OCI-LY1 (cell line): ENCODE results near the gene P2RY2.

Experiments
- EZH2 ChIP-seq: fragments of 200-600 bp; sonication (generic), shearing (Covaris generic); IDR thresholded peaks from 2 replicates; pipeline ENCODE4 v1.8.0; 2017; ENCODE audit warnings: borderline replicate concordance, mixed run types, mild to moderate bottlenecking, antibody characterized with exemption, low read length, moderate library complexity, mixed read lengths
- TF ChIP-seq, protein P1 (sequence below): fragments of 200-600 bp; sonication (generic), shearing (Covaris generic); IDR thresholded peaks from 2 replicates; pipeline ENCODE4 v1.5.1; 2017; ENCODE audit warnings: mild to moderate bottlenecking, antibody characterized with exemption, low read length, moderate library complexity, mixed read lengths

DNA sequence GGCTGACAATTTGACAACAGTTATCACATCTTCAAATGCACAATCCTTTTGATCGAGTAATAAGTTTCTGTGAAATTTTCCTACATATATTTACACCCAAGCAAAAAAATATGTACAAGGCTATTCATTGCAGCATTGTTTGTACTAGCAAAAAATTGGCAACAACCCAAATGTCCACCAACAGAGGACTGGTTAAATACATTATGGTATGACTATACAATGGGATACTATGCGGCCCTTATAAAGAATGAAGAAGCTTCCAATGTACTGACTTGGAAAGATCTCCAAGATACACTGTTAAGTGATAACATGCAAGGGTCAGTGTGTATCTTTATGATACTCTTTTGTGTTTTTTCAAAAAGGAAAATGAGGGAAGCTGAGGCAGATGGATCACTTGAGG, 8.2 kb upstream of the P2RY2 start:
- TF ChIP-seq, protein P1, sequence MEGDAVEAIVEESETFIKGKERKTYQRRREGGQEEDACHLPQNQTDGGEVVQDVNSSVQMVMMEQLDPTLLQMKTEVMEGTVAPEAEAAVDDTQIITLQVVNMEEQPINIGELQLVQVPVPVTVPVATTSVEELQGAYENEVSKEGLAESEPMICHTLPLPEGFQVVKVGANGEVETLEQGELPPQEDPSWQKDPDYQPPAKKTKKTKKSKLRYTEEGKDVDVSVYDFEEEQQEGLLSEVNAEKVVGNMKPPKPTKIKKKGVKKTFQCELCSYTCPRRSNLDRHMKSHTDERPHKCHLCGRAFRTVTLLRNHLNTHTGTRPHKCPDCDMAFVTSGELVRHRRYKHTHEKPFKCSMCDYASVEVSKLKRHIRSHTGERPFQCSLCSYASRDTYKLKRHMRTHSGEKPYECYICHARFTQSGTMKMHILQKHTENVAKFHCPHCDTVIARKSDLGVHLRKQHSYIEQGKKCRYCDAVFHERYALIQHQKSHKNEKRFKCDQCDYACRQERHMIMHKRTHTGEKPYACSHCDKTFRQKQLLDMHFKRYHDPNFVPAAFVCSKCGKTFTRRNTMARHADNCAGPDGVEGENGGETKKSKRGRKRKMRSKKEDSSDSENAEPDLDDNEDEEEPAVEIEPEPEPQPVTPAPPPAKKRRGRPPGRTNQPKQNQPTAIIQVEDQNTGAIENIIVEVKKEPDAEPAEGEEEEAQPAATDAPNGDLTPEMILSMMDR = no peak
- TF ChIP-seq EZH2 = no peak
